Retinal pigment epithelial cell (primary cell): ENCODE results near the gene FAM174B.

Experiments
- DNase-seq: peaks from one replicate; pipeline ENCODE4 v3.0.0-alpha.2; 2010; ENCODE audit warnings: low read depth
- H3K4me3 ChIP-seq: 2 replicates; pipeline ENCODE4 v1.5.1; 2011; ENCODE audit warnings: mild to moderate bottlenecking, low read length, control low read depth, moderate library complexity
- CTCF ChIP-seq: conservative IDR thresholded peaks from 2 replicates; pipeline ENCODE4 v1.5.1; 2011; ENCODE audit warnings: low read depth, low read length, control low read depth, inconsistent platforms

Gene FAM174B

GRCh38 chr15:92574161-92574560 is 81.4 kb downstream of the FAM174B start:
- no peak for TF ChIP-seq CTCF
- DNase-seq: no peak
- no peak overlapping the region for H3K4me3 ChIP-seq

GRCh38 chr15:92571824-92572223 is 83.8 kb downstream of the FAM174B start:
- DNase-seq: no peak
- no peak for TF ChIP-seq CTCF
- no peak overlapping the region for H3K4me3 ChIP-seq

- no peak for DNase-seq
- no peak for TF ChIP-seq CTCF
- H3K4me3 ChIP-seq: no peak overlapping the region
Measured at GRCh38 chr15:92570391-92570790, 85.2 kb downstream of the FAM174B start.

- TF ChIP-seq CTCF: no peak
- H3K4me3 ChIP-seq: no peak overlapping the region
- no peak for DNase-seq
Measured at GRCh38 chr15:92569778-92570177, 85.8 kb downstream of the FAM174B start.
